GM21717 (cell line): Measurements from ENCODE around the gene UBR7.
"Not testable (repeated sequence)": the region's sequence is repeated elsewhere in the genome, so short reads cannot be mapped to it uniquely, and the experiment has no call there.

ENCODE experiments used
- ATAC-seq: cut with Tn5 transposase; IDR thresholded peaks from one replicate; pipeline ENCODE4 v1.9.1; 2021; ENCODE audit warnings: mild to moderate bottlenecking, moderate library complexity; ENCODE audit not compliant: unreplicated experiment

The UBR7 gene, protein sequence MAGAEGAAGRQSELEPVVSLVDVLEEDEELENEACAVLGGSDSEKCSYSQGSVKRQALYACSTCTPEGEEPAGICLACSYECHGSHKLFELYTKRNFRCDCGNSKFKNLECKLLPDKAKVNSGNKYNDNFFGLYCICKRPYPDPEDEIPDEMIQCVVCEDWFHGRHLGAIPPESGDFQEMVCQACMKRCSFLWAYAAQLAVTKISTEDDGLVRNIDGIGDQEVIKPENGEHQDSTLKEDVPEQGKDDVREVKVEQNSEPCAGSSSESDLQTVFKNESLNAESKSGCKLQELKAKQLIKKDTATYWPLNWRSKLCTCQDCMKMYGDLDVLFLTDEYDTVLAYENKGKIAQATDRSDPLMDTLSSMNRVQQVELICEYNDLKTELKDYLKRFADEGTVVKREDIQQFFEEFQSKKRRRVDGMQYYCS

DNA sequence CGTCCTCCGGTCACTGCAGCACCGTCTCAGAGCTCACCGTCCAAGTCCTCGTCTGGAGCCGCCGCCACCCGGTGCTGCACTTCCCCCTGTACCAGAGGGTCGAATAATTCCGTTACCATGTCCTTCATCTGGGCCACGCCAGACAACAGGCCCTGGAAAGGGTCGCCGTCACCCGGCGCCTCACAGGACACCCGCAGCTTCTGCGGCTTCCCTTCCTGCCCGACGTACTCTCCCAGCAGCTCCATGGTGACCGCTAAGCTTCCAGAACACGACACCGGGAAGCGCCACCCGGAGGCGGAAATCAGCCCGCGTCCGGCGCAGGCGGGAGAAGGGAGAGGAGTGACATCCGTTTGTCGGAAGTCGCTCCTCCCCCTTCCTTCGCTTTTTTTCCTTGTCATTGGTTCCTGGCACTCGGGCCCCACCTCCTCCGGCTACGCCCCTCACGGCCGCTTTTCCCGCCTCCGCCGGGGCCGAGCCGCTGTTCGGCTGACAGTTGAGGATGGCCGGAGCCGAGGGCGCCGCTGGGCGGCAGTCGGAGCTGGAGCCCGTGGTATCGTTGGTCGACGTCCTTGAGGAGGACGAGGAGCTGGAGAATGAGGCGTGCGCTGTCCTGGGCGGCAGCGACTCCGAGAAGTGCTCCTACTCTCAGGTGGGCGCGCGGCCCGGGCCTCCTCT lies at the start of gene UBR7, which contains the start of gene GON7:
UBR7 (plus strand) TSS at position 464 of the 675 bp plus-strand sequence; CDS start at position 500, 36 bp downstream.
GON7 (minus strand) TSS at position 273 of the 675 bp plus-strand sequence; CDS start at position 245, 28 bp downstream.
- peak; percentile 84 for ATAC-seq

DNA sequence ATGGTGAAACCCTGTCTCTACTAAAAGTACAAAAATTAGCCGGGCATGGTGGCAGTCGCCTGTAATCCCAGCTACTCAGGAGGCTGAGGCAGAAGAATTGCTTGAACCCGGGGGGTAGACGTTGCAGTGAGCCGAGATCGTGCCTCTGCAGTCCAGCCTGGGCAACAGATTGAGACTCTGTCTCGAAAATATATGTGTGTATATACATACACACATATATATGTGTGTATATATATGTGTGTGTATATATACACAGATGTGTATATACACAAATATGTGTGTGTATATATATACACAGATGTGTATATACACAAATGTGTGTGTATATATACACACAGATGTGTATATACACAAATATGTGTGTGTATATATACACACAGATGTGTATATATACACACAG lies 48.7 kb upstream of the UBR7 start:
- not testable (repeated sequence) for ATAC-seq

DNA sequence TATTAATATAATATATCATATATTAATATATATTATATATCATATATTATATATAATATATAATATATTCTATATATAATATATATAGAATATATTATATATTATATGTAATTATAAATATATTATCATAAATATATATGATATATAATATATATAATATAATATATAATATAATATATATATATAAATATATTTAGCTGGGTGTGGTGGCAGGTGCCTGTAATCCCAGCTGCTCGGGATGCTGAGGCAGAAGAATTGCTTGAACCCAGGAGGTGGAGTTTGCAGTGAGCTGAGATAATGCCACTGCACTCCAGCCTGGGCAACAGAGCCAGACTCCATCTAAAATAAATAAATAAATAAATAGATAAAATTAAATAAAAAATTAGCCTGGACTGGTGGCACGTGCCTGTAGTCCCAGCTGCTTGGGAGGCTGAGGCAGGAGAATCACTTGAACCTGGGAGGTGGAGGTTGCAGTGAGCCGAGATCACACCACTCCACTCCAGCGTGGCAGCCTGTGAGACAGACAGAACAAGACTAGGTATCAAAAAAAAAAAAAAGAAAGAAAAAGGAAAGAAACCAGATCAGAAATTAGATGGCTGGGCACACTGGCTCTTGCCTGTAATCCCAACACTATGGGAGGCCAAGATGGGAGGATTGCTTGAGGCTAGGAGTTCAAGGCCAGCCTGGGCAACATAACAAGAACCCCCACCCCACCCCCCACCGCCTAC lies 47.3 kb upstream of the UBR7 start:
- not testable (repeated sequence) for ATAC-seq

DNA sequence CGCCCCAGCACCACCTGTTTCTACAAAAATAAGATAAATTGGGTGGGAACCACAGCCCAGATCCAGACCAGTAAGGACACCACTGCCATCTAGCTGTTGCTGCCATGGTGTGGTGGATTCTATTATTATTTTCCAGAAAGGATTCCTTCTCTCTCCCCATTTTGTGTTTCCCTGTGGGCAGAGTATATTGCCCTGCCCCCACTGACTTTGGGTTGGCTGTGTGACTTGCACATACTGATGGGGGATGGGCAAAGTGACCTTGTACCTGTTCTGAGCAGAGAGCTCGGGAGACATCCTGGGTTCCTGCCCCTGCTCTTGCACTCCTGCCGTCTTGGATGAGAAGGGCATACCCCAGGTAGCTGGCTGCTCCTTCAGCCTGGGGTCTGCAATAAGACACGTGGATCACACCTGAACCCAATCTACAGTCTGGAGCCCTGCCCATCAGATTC lies 46.7 kb upstream of the UBR7 start:
- no peak for ATAC-seq

DNA sequence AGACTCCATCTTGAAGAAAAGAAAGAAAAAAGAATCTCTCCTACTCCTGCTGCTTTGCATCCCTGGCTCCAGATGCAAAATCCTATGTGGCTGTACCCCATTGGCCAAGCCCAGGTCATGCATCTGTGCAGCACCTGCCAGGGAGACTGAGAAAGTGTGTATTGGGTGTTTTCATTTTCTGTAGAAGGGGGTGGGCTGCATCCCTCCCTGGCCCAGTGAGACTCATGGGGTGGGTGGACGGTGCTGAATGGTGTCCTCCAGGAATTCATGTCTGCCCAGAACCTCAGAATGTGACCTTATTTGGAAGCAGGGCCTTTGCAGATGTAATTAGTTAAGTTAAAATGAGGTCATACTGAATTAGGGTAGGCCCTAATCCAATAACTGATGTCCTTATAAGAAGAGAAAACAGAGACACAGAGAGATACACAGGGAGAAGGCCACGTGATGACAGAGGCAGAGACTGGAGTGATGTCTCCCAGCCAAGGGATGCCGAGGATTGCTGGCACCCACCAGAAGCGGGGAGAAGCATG lies 45.6 kb upstream of the UBR7 start:
- no peak for ATAC-seq

DNA sequence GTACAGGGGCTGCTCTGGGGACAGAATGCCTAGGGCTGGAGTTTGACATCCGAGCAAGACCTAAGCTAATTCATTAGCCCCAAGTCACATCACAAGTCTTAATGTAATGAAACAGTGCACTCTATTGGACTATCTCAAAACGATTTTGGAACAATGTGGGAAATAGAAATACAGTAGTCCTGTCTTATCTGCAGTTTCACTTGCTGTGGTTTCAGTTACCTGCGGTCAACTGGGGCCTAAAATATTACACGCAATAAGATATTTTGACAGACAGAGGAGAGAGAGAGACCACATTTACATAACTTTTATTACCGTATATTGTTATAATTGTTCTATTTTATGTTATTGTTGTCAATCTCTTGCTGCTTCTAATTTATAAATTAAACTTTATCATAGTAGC lies 43.5 kb upstream of the UBR7 start:
- ATAC-seq: no peak

DNA sequence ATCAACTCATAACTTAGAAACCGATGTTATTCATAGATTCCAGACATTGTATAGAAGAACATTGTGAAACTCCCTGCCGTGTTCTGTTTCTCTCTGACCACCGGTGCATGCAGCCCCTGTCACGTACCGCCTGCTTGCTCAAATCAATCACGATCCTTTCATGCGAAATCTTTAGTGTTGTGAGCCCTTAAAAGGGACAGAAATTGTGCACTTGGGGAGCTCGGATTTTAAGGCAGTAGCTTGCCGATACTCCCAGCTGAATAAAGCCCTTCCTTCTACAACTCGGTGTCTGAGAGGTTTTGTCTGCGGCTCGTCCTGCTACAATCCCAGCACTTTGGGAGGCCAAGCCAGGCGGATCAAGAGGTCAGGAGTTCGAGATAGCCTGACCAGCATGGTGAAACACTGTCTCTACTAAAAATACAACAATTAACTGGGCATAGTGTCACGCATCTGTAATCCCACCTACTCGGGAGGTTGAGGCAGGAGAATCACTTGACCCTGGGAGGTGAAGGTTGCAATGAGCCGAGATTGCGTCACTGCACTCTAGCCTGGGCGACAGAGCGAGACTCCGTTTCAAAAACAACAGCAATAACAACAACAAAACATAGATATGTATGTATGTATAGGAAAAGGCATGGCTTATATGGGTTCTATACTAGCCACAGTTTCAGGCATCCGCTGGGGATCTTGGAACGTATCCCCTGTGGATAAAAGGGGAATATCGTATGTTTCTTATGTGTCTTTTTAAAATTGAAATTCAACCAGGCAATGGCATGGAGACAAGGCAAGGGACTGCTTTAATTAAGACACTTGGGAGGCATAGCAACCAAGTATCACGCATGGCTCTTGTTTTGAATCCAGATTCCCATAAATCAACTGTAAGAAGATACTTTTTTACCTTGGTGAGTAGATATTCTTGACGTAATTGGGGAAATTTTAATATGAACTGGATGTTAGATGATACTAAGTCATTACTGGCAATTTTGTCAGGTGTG lies 41.5 kb upstream of the UBR7 start:
- ATAC-seq: not testable (repeated sequence)

DNA sequence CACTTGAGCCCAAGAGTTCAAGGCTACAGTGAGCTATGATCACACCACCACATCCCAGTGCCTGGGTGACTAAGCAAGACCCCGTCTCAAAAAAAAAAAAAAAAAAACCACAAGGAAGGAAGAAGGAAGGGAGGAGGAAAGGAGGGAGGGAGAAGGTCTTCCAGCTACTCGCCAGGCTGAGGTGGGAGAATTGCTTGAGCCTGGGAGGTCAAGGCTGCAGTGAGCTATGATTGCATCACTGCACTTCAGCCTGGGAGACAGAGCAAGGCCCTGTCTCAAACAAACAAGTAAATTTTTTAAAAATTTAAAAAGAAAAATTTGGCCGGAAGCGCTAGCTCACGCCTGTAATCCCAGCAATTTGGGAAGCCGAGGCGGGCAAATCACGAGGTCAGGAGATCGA lies 38.4 kb upstream of the UBR7 start:
- ATAC-seq: not testable (repeated sequence)

DNA sequence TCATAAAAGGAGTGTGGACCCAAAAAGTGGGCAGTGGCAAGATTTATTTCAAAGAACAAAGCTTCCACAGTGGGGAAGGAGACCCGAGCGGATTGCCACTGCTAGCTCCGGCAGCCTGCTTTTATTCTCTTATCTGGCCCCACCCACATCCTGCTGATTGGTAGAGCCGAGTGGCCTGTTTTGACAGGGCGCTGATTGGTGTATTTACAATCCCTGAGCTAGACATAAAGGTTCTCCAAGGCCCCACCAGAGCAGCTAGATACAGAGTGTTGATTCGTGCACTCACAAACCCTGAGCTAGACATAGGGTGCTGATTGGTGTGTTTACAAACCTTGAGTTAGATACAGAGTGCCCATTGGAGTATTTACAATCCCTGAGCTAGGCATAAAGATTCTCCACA lies 37.4 kb upstream of the UBR7 start:
- not testable (repeated sequence) for ATAC-seq

DNA sequence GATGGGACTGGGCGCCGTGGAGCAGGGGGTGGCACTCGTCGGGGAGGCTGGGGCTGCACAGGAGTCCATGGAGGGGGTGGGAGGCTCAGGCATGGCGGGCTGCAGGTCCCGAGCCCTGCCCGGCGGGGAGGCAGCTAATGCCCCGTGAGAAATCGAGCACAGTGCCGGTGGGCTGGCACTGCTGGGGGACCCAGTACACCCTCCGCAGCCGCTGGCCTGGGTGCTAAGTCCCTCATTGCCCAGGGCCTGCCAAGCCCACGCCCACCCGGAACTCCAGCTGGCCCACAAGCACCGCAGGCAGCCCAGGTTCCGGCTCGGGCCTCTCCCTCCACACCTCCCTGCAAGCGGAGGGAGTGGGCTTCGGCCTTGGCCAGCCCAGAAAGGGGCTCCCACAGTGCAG lies 36.9 kb upstream of the UBR7 start:
- ATAC-seq: not testable (repeated sequence)

DNA sequence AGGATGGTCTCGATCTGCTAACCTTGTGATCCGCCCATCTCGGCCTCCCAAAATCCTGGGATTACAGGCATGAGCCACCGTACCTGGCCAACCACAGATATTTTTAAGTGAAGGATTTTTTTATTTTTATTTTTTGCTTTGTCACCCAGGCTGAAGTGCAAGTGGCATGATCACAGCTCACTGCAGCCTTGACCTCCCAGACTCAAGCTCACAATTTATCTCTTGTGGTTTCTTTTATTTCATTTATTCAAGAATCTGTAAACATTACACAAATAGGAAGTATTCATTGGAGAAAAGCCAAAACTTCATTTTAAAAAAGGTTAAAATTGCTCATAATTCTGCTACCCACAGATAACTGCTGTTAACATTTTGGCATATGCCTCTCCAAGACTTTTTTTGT lies 35.7 kb upstream of the UBR7 start:
- no peak for ATAC-seq

DNA sequence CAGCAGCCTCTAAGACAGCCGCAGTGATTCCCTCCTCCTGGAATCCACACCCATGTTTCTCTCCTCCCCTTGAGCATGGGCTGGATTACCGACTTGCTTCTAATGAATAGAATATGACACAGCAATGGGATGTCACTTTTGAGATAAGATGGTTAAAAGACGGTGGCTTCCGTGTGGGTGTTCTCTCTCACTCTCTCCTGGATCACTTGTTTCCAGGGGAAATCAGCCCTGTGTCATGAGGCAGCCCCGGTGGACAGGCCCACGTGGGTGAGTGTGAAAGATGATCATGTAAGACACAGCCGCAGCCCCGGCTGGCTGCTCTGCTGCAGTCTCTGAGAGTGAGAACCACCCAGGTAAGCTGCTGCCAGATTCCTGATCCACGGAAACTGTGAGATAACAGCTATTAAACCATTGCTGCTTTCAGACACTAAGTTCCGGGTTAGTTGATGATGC lies 33.1 kb upstream of the UBR7 start:
- ATAC-seq: no peak

DNA sequence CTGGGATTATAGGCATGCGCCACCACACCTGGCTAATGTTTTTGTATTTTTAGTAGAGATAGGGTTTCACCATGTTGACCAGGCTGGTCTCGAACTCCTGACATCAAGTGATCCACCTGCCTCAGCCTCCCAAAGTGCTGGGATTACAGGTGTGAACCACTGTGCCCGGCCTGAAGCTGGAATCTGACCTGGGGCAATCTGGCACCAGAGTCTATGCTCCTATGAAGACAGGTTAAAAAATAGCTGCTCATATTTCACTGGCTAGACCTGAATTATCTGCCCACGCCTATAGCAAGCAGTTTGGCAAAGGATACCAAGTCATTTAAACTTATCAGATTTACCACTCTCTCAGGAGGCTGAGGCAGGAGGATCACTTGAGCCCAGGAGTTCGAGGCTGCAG lies 32.3 kb upstream of the UBR7 start:
- ATAC-seq: not testable (repeated sequence)

DNA sequence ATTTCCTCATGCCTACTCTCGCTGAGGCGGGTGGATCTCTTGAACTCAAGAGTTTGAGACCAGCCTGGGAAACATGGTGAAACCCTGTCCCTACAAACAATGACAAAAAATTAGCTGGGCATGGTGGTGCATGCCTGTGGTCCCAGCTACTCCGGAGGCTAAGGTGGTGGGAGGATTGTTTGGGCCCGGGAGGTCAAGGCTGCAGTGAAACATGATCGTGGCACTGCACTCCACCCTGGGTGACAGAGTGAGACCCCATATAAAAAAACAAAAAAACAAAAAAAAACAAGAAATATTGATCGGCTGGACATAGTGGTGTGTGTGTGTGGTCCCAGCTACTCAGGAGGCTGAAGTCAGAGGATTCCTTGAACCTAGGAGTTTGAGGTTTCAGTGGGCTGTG lies 31.6 kb upstream of the UBR7 start:
- no peak for ATAC-seq

DNA sequence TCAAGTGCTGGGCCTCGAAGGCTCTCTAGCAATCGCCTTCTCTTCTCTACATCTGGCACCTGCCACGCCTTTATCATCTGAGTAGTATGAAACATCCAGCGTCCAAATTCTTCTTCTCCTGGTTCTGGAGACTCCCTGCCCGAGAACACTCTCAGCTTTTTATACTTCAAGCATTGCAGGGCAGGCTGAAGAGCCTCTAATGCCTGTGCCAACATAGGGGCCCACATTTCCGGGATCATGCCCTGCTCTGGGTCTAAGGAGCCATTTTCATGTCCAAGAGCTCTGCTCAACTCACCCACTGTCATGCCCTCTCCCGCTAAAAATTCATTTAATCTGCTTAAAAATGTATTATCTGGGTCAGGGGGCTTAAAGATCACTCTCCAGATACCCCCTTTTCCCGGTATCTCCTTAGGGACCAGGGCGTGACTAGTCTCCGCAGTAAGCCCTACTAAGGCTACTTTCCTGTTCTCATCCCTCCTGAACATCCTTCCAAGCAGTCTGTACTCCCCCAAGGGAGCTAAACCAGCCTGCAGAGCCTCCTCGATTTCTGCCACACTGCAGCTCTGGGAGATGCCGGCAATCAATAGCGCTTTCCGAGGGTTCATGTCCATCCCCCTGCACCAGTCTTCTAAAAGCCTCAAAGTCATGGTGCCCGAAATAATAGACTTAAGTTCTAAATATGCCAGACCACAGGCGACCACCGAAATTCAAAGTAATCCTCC lies 23.3 kb upstream of the UBR7 start:
- no peak for ATAC-seq

DNA sequence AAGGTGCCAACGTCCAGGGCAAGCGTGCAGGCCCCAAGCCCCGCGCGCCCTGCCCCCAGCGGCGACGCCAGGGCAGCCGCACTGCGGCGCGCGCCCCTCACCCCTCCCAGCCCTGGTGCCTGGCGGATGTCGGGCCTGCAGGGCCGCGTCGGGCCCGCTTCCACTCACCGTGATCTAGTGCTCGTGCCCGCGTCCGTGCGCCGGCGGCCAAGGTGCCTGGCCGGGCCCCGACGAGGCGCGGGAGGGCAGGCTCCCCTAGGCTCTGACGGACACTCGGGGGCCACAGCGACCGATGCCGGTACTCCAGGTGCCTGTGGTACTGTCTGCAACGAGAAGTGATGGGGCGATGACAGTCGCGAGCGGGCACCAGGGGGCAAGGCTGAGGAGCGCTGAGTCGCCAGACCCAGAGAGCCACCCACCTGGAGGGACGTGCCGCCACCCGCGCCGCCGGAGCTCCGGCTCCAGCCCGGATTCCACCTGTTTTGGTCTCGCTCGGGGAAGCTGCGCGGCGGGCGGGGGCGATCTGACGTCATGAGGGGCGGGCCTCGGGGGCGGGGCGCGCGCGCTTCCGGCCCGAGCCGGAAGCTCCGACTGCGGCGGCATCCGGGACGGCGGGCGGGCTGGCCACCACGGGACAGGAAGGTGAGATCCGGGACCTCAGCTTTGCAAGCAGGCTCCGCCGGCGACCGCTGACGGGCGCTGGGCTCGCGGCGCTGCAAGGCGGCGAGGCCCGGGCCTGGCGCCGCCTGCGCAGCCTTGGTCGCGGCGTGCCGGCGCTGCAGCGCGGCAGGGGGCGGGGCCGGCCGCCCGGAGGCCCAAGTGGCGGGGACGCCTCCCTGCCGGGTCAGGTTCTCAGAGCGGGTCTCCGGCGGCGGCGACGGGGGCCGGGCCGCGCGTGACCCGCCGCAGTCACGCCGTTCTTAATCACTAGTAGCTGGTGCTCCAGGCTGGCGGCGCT lies 22.4 kb upstream of the UBR7 start, which contains the start of the genes LYSET and MOAP1:
LYSET (plus strand) TSS at position 927 of the 958 bp plus-strand sequence. CDS start 89 bp downstream, outside the sequence.
MOAP1 (minus strand) TSS at position 507 of the 958 bp plus-strand sequence. CDS start 655 bp downstream, outside the sequence.
- peak; percentile 82 for ATAC-seq

DNA sequence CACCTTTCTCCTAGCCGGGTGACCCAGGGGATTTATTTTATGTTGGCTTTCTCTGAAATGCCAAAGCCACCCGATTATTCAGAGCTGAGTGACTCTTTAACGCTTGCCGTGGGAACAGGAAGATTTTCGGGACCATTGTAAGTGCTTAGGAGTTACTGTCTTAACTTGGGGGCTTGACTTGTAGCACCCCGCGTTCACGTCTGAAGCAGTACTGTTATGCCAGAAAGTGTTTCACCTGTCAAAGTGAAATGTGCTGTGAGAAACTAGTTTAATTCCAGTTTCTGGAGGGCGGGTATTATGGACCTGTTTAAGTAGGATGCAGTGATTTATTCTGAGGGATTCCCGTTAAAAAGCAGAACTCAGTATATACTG lies 21.7 kb upstream of the UBR7 start:
- no peak for ATAC-seq

DNA sequence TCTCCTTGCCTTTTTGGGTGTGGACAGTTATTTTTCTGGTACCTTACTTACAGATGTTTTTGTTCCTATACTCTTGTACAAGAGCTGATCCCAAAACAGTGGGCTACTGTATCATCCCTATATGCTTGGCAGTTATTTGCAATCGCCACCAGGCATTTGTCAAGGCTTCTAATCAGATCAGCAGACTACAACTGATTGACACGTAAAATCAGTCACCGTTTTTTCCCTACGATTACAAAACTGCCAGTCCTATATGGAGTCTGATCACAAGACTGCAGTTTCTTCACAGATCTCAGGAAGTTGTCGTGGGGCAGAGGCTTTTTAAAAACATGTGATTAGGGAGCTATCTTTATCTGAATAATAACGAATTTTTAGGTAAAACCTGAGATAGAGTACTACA lies 20.6 kb upstream of the UBR7 start:
- no peak for ATAC-seq
